Measurements from ENCODE around the gene EEA1. TPM values are rescaled to one million over a fixed set of nuclear protein-coding genes. Genes with fewer than 3 reads are reported as not detected.

EEA1 gene
- polyA plus RNA-seq, 2 of the 4 experiments (the other 2 are of a cell fraction) = 6.6 to 8.1 TPM

- no peak for ATAC-seq
- H3K4me2 ChIP-seq = no peak overlapping the region
- WGBS (ENCODE audit: missing lambda C conversion rate) = 79% methylated on average over 7 of the region's 7 CpGs
- ChIA-PET POLR2A (no interaction called here), CTCF (interaction anchor here (0.9 to 1.2 kb wide), 2 partner anchors 12 to 45 kb away, joined by 3 read pairs; no protein-coding TSS in a partner anchor)
- no peak overlapping the region for H3K27ac ChIP-seq
- no peaks in the 10 kb centered on the region for H3K9me3 ChIP-seq
- no peaks in the 10 kb centered on the region for H3K4me1 ChIP-seq
- TF ChIP-seq MAZ (IDR thresholded peaks at IDR 0.05; ENCODE audit: borderline replicate concordance, low read depth, low read length) = no peak
- TF ChIP-seq RAD21 (conservative IDR thresholded peaks at IDR 0.05 in 1 of 2, IDR thresholded peaks at IDR 0.05 in 1 of 2) = no peak
- TF ChIP-seq MAX (IDR thresholded peaks at IDR 0.05) = no peak
- TF ChIP-seq RCOR1 (IDR thresholded peaks at IDR 0.05; ENCODE audit: low read depth, low read length) = no peak
- TF ChIP-seq SMC3 (IDR thresholded peaks at IDR 0.05) = no peak
- no peak for TF ChIP-seq ZFP36 (IDR thresholded peaks at IDR 0.05; ENCODE audit: borderline replicate concordance, partially characterized antibody)
- TF ChIP-seq CBX2 (IDR thresholded peaks at IDR 0.05; ENCODE audit: borderline replicate concordance, low read depth) = no peak
- no peak for TF ChIP-seq CHD2 (IDR thresholded peaks at IDR 0.05; ENCODE audit: low read length, partially characterized antibody)
- H3K4me3 ChIP-seq = no peak overlapping the region
- no peak for DNase-seq (ENCODE audit: low read depth in 1 of 2, low spot score in 1 of 2)
- FAIRE-seq = no peak
Observed at GRCh38 chr12:92859650-92860386, 69.3 kb downstream of the EEA1 start.

- TF ChIP-seq FOSL2 (IDR thresholded peaks at IDR 0.05) = no peak
- no peak for TF ChIP-seq FOSL2 (CRISPR knock-in tag; IDR thresholded peaks at IDR 0.05)
- no peak for TF ChIP-seq FOXS1 (CRISPR knock-in tag; IDR thresholded peaks at IDR 0.05)
- no peak for TF ChIP-seq POLR2AphosphoS2 (conservative IDR thresholded peaks at IDR 0.05; ENCODE audit: low read length)
- TF ChIP-seq RAD21 (conservative IDR thresholded peaks at IDR 0.05 in 1 of 2, IDR thresholded peaks at IDR 0.05 in 1 of 2) = no peak
- TF ChIP-seq KDM1A (IDR thresholded peaks at IDR 0.05; ENCODE audit: low read depth) = no peak
- no peak for TF ChIP-seq CEBPB (IDR thresholded peaks at IDR 0.05)
- TF ChIP-seq CTCF (IDR thresholded peaks at IDR 0.05) = no peak
- no peak for TF ChIP-seq MAZ (IDR thresholded peaks at IDR 0.05; ENCODE audit: borderline replicate concordance, low read depth, low read length)
- TF ChIP-seq POLR2A (IDR thresholded peaks at IDR 0.05; ENCODE audit: low read length) = no peak
- no peak for TF ChIP-seq EP300 (IDR thresholded peaks at IDR 0.05)
- TF ChIP-seq SREBF2 (IDR thresholded peaks at IDR 0.05) = no peak
- TF ChIP-seq HOXB5 (CRISPR knock-in tag; IDR thresholded peaks at IDR 0.05) = no peak
- no peak for TF ChIP-seq BCL3 (IDR thresholded peaks at IDR 0.05)
- no peak for TF ChIP-seq HDAC2 (IDR thresholded peaks at IDR 0.05)
- no peak for TF ChIP-seq RCOR1 (IDR thresholded peaks at IDR 0.05; ENCODE audit: low read depth, low read length)
- Histone ChIP-seq H3K27ac (no peak overlapping the region), H3K4me2 (no peak overlapping the region), H3K4me1 (no peaks in the 10 kb centered on the region), H3K4me3 (no peak overlapping the region), H3K9me3 (no peaks in the 10 kb centered on the region)
- DNase-seq (ENCODE audit: low read depth in 1 of 2, low spot score in 1 of 2) = no peak
- ChIA-PET CTCF (interaction anchor here (0.6 to 1.4 kb wide), 8 partner anchors 8 to 1475 kb away, joined by 3 to 5 read pairs (median 3); no protein-coding TSS in a partner anchor), POLR2A (no interaction called here)
- 97% methylated on average over 8 of the region's 8 CpGs for WGBS (ENCODE audit: missing lambda C conversion rate)
- no peak for FAIRE-seq
- no peak for ATAC-seq
Observed at GRCh38 chr12:92857818-92858217, 71.3 kb downstream of the EEA1 start.

GRCh38 chr12:92854344-92854743, 74.8 kb downstream of the EEA1 start:
- H3K4me1 ChIP-seq = no peaks in the 10 kb centered on the region
- DNase-seq (ENCODE audit: low read depth in 1 of 2, low spot score in 1 of 2) (no peak), FAIRE-seq (no peak), ATAC-seq (no peak)
- ChIA-PET CTCF (no interaction called here), POLR2A (interaction anchor here (0.6 kb wide), 1 partner anchor 613 kb away, joined by 7 read pairs; no protein-coding TSS in a partner anchor)
- H3K27ac ChIP-seq = no peak overlapping the region
- 91% methylated on average over 3 of the region's 3 CpGs for WGBS (ENCODE audit: missing lambda C conversion rate)
- no peak overlapping the region for H3K4me3 ChIP-seq
- no peak overlapping the region for H3K4me2 ChIP-seq
- H3K9me3 ChIP-seq = no peaks in the 10 kb centered on the region
- TF ChIP-seq EHMT2 (IDR thresholded peaks at IDR 0.05; ENCODE audit: low read depth) (no peak), ZC3H11A (IDR thresholded peaks at IDR 0.05) (no peak), POLR2AphosphoS2 (conservative IDR thresholded peaks at IDR 0.05; ENCODE audit: low read length) (no peak), NR3C1 (IDR thresholded peaks at IDR 0.05) (no peak), MAX (IDR thresholded peaks at IDR 0.05) (no peak), HDAC2 (IDR thresholded peaks at IDR 0.05) (no peak), HEYL (CRISPR knock-in tag; IDR thresholded peaks at IDR 0.05) (no peak), BHLHE40 (IDR thresholded peaks at IDR 0.05; ENCODE audit: low read depth, low read length) (no peak), GATA3 (IDR thresholded peaks at IDR 0.05; ENCODE audit: borderline replicate concordance) (no peak), EHF (CRISPR knock-in tag; IDR thresholded peaks at IDR 0.05) (no peak), POLR2A (IDR thresholded peaks at IDR 0.05; ENCODE audit: low read length) (no peak), HES2 (IDR thresholded peaks at IDR 0.05) (no peak), E2F6 (IDR thresholded peaks at IDR 0.05; ENCODE audit: borderline replicate concordance, low read depth) (no peak), PHF8 (IDR thresholded peaks at IDR 0.05; ENCODE audit: borderline replicate concordance, low read depth) (no peak)

Data from A549 (cell line).